HG03442 (cell line): Measurements from ENCODE around the gene NHLH1.
A peak's percentile ranks its signal among the peaks of the same experiment; 100 is the strongest.

ENCODE experiments used
- ATAC-seq: cut with Tn5 transposase; IDR thresholded peaks from one replicate; pipeline ENCODE4 v1.9.1; 2021; ENCODE audit warnings: mild to moderate bottlenecking, moderate library complexity; ENCODE audit not compliant: unreplicated experiment

NHLH1 gene

DNA sequence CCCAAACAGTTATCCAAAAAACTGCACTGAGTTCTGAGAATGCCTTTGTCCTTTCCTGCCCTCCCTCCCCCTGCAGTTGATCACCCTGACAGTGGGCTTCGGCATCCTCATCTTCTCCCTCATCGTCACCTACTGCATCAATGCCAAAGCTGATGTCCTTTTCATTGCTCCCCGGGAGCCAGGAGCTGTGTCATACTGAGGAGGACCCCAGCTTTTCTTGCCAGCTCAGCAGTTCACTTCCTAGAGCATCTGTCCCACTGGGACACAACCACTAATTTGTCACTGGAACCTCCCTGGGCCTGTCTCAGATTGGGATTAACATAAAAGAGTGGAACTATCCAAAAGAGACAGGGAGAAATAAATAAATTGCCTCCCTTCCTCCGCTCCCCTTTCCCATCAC, 8.8 kb upstream of the NHLH1 start:
- no peak for ATAC-seq

DNA sequence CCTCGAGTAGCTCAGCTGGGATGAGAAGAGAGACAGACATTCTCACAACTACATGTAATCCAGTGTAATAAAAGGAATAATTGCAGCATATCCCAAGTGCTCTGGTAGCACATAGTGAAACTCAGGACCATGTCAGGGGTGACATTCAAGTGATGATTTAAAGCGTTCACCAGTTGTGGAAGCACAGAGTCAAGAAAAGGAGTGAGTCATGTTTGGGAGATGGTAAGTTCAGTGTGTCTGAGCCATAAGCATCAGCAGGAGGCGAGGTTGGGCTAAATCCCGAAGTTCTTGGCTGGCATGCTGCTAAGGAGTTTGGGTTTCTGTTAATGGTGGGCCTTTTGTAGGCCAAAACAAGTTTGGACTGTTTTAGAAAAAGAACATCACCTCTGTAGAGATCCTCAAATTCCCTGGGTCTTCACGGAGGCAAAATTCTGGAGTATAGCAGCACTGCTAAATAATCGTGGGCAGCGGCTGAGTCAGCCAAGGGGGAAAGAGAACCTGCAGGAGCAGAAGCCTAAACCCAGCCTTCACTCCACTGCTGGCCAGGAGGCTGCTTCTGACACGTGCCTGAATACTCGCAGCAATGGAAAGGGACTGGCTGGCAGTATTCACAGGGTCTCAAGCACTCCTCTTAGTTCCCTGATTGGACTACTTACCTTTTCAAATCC, 7.2 kb upstream of the NHLH1 start:
- no peak for ATAC-seq

DNA sequence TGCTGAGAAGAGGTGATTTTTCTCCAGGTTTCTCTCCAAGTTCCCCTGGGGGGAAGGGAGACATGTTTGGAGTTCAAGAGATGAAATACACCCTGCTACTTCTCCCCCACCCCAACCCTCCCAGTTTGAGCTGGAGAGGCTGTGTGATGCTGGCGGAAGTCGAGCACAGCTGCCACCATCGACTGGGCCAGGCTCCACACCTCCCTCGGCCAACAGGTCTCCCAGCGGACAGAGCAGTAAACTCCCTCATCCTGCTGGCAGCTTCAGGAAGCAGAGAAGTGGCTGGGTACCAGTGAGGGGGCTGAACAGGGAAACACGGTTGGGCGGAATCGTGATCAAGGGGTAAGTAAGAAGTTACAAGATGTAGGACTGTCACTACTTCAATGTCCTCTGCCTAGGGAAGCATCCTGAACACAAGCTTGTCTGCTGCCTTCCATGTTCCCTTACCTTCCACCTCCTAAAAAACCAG, 6.6 kb upstream of the NHLH1 start:
- no peak for ATAC-seq

DNA sequence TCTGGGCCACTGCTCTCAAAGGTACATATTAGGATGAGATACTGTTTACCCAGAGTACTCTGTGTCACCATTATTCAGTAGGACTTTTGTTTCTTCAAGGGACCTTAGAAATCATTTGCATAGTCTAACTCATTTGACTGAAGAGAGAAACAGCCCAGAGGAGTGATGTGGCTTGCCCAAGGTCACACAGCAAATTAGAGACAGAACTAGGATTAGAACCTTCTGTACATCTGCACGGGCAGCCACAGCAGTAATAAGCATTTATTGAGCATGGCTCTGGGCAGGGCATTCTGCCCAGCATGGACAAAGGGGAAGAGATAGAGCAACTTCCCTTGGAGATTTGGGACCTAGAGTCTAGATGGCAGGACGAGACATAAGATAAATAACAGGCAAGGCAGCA, 5.7 kb upstream of the NHLH1 start:
- ATAC-seq = no peak

DNA sequence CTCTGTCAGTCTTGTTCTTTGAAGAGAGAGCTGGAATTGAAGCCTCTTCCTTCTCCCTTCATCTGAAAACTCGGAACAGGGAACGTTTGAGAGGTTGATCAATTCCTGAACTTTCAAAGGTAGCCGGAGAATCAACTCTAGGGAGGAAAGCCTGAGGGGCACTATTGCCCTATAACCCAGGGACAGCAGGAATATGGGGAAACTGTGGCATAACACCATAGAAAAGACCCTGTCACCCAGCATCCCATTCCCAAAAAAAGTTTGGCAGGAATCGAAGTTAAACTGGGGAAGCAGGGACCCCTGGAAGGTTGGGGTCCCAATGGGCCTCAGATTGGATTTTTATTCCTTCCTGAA, 5.1 kb upstream of the NHLH1 start:
- ATAC-seq = no peak

DNA sequence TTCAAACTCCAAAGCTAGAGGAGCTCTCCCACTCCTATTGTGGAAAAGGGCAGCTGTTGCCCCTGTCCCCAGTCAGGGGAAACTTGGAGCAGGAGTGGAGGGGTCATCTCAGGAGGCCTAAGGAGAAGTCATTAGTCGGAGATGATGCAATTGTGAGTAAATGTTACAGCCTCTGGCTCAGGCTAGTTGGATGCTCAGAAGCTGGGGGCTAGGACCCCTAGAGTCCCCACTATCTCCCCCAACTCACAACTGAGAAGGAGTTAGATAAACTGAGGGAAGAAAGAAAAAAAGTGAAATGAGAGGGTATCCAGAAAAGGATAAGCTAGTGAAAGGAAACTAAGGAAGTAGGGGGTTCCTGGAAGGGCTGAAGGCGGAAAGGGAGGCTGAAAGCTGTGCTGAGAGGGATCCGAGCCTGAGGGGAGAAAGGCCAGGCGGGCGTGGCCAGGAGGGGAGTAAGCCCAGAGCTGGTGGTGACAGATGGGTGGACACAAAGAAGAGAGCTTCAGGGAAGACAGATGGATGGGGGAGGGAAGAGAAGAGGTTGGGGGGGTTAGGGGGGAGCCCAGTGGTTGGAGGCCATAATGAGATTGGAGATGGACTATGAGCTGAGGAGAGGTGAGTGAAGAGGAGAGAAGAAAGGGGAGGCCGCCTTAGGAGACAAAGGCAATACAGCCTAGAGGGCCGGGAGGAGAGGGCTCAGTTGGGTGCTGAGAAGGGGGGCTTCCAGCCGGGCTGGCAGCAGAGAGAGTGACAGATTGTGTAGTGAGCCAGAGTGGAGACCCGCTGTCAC, 4.5 kb upstream of the NHLH1 start:
- no peak for ATAC-seq

DNA sequence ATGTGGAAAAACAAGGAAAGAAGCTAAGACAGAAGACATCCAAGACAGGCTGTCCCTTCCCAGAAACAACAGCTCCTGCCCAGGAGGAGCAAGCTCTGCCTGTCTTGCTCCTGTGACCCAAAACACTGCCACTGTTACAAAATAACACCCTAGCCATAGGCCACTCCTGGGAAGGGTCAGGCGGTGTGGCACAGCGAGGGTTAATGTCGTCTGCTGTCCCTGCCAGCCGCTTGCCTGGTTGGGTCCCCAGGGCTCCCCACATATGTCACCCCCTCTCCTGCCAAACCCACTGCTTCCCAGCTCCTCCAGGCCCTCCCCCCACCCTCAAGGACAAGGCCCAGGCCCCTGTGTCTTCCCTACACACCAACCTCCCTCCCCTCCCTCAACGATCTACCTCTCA, 3.9 kb upstream of the NHLH1 start:
- no peak for ATAC-seq

DNA sequence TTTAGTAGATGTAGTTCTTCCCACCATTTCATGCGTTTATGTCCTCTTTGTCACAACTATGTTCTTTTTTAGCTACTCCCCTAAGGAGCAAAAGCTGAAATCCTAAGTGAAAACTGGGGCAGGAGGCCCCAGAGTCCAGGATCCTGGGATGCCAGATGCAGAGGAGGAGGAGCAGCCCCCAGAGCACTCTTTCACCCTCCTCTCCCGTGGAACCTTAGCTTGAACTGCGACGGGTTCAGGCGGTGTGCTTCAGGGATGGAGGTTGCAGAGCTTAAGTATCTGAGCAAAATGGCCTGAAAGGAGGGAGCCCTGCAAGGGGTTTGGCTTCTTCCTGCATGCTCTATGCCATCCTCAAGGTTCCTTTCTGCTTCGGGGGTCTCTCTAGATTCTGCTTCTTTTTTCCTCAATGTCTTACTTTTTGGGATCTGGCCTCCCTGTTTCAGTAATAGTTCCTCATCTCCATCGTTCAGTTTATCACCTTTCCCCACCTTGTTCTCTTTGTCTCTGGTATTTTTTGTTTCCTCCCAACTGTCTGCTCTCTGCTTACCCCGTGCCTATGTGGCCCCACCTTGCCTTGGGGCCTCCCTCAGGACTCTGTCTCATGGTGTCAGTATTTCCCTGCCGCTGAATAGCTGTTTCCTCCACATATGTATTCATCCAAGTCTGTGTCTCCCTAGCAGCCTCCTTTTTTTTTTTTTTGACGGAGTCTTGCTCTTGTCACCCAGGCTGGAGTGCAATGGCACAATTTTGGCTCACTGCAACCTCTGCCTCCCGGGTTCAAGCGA, 2.7 kb upstream of the NHLH1 start:
- ATAC-seq = no peak

DNA sequence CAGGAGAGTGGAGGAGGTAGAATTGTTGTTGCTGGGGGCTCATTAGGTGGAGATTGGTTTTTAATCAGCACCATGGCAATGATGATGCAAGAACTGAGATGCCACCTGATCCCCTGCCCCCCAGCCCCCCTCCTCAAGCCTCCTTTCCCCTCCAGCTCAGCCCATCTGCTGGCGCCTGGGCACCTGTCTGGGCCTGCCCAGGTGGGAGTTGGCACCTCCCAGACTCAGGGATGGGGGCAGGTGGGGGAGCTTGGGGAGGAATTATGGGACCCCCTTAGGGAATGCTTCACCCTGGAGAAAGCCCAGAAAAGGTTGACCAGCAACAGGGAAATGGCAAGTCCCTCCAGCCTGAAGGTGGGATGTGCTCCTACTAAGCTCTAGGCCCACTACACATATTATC, 1.5 kb upstream of the NHLH1 start:
- ATAC-seq = no peak

DNA sequence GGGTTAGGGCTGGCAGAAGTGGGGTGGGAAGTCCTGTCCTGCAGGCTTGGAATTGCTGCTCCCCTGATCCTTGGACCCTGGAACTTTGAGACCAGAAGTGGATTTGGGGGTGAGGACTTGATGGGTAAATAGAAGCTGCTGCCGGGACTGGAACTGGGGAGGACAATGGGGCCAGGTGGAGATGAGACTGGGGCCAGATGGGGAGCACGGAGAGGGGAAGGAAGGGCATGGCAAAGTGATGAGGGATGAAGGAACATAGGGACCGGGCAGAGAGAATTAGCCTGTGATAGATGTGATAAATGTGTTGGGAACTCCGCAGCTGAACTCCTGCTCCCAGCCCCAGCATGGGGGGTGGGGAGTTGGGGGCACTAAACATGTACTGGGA, 637 bp downstream of the NHLH1 start:
- ATAC-seq = no peak

DNA sequence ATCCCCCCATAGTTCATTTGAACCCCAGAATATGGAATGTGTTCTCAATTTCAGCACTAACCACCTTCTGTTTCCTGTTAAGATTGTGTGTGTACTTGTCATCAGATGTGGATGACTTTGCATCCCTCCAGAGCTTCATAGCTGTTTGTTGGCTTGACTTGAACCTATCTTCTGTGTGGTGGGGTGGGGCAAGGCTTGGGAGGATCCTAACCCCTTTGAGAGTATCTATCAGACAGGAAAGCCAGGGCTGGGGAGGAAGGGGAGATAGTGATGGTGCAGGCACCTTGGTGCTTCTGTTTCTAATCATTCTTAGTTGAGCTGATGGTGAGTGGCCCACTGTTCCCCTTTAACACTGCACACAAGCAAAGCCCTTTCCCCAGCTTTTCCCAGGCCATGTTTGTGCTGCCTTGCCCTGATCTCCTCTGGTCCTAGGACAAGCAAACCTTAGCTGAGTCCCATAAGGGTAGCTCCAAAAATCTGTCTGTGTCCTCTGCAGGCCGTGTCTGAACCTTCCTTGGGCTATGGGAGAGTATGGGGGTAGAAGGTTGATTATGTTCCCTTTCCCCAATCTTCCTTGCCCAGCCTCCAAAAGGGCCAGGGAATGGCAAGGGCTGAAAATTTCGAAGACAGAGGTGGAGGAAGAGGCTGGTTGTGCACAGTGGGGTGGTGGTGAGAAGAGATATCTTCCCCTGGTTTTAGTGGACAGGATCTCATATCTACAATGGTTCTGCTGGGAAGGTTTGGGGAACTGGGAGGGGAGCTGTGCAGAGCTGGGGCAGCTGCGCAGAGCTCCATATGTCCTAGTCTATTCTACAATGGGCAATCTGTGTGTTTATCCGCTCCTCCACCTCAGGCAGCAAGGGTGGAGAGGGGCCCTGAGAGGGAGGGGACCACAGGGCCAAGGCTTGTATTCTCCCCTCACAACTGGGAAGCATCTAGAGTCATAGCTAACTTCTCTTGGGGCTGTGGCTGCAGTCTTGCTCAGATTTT, 1.4 kb downstream of the NHLH1 start:
- no peak for ATAC-seq

DNA sequence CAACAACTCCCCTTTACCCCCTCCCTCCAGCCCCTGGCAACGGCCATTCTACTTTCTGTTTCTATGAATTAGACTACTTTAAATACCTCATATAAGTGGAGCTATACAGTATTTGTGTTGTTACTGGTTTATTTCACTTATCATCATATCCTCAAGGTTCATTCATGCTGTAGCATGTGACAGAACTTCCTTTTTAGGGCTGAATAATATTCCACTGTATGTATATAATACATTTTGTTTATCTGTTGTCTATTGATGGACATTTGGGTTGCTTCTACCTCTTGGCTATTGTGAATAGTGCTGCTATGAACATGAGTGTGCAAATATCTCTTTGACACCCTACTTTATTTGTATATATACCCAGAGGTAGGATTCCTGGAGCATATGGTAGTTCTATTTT, 2.2 kb downstream of the NHLH1 start:
- no peak for ATAC-seq

DNA sequence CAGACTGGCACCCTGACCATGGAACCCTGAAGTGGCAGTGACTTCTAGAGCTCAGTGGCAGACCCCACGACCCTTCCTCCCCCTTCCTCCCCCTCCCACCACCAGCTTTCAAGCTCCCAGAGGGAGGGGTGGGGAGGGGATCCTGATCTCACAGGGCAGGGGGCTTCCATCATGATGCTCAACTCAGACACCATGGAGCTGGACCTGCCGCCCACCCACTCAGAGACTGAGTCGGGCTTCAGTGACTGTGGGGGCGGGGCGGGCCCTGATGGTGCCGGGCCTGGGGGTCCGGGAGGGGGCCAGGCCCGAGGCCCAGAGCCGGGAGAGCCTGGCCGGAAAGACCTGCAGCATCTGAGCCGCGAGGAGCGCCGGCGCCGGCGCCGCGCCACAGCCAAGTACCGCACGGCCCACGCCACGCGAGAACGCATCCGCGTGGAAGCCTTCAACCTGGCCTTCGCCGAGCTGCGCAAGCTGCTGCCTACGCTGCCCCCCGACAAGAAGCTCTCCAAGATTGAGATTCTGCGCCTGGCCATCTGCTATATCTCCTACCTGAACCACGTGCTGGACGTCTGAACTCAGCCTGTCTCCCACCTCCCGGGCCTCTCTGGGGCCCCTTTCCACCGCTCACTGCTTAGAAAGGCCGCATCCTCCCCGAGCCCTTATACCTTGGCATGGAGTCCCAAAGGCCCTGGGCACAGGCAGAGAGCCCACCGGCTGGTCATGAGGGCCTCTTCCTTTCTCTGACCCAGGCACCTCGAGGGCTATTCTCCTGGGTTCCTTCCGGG, 3.9 kb downstream of the NHLH1 start:
- no peak for ATAC-seq

DNA sequence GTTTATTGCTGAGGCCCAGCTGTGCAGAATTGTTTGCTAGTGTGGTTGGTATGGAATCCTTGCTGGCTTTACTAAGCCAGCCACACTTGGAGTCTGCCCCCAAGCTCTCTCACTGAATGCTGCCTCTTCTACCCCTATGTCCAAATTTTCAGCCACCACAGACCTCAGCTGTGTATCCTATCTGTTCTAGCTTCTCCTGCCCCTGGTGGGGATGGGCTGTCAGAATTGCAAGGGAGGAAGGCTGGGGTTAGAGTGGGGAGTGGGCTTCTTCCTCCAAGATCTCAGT, 4.4 kb downstream of the NHLH1 start:
- ATAC-seq = no peak

DNA sequence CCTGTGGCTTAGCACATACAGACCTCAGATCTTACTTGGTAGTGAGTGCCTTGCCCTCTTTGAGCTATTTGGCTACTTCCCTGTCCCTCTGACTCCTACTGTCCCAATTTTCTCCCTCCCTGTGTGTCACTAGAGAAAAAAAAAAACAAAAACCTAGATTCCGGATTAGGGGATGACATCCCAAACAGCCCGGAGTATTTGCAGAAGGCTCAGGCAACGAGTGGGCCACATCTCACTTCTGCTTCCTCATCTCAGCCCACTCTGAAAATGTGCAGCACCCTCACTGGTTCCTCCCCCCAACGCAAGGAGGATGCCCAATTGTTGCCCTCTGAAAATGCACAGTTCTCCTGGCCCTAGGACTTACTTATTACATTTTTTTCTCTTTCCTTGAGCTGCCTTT, 4.9 kb downstream of the NHLH1 start:
- no peak for ATAC-seq

DNA sequence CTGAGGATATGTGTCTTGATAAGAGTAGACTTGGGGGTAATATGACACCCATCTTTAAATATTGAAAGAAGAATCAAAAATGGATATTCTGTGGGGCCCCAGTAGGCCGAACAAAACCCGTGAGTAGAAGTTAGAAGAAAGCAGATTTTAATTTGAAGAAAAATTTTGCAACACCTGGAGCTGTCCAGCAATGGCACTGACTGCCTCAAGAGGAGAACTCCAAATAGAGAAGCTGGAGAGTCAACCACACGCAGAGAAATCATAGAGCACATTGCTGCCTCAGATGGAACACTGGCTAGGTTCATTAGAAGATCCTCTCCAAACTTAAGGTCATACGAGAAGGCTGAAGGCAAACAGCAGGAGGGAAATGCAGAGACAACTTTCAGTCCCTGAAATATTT, 6.8 kb downstream of the NHLH1 start:
- ATAC-seq = no peak

DNA sequence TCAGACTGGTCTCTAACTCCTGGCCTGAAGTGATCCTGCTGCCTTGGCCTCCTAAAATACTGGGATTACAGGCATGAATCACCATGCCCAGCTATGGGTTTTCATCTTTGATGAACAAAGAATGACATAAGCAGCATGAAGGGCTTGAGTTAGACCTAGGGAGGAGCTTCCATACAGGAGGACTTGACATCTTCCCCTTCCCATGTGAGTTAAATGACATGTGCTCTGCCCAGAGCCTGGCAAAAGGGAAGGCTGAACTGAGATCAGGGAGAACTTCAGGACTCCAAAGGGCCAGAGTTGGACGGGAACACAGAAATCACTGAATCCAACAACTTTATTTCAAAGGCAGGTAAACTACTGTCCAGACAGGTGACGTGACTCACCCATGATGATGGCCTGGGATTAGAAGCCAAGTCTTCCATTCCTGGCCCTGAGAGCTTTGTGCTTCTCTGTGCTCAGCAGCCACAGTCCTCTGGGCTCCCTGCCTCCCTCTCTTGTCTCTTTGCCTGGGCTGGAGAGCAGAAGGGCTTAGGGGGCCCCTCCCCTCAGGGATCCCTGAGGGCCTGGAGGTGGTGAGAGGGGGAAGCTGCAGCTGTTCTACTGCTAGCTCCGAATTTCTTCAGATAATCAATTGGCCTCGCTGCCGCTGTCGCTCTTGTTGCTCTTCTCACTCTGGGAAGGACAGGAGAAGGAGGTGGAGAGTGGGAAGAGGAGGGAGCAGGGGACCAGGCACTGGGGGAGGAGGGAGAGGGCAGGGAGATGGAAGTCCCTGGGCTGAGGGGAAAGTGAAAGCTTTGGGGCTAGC, 7.6 kb downstream of the NHLH1 start:
- ATAC-seq = no peak

DNA sequence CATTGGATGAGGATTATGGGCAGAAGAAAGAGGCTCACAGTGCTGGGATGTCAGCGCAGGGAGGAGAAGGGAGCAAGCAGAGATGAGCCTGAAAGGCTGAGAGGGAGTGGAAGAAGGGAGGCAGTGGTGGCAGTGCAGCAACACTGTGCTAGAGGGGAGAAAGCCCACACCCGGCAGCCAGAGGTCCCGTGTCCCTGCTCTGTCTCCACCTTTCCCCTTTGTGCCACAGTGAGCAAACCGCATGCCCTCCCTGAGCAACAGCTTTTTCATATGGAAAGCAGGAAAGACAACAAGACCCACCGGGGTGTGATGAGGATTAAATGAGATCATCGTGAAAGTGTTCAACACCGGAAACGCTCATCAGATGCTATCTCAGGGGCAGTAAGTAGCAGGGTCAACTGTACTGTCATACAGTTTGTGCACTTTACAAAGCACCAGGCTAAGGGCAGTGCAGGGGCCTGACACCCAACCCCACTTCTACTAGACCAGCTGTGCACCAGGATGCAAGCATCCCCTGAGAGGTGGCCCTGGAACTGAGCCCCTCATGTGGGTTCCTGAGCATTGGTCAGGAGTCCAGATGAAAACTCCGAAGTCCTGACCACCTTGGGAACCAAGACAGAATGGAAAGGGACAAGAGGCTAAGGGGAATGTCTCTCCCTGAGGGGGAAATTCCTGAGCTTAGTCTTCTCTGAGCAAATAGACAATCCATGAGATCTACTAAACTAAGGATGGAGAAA, 9.1 kb downstream of the NHLH1 start:
- peak; percentile 45 for ATAC-seq
